ENCODE results near the gene QKI.

The QKI gene

DNA sequence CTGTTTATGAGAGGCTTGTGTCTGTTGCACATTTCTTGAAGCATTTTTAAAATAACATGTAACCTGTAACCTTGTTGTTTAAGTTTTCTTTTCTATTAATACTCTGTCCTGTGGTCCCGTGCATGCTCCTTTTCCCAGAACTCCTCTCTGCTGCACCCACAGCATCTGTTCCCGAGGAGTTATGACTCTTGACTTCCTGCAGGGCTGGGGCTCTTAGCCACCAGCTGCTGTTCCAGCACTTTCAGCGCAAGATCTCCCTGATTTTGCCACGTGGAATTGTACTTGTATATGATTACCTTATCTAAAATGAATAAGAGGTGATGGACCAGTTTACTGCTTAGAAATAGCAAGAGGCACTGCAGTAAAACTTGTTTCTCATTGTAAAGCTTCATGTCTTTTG, 150.6 kb downstream of the QKI start:
- TF ChIP-seq, protein P1, sequence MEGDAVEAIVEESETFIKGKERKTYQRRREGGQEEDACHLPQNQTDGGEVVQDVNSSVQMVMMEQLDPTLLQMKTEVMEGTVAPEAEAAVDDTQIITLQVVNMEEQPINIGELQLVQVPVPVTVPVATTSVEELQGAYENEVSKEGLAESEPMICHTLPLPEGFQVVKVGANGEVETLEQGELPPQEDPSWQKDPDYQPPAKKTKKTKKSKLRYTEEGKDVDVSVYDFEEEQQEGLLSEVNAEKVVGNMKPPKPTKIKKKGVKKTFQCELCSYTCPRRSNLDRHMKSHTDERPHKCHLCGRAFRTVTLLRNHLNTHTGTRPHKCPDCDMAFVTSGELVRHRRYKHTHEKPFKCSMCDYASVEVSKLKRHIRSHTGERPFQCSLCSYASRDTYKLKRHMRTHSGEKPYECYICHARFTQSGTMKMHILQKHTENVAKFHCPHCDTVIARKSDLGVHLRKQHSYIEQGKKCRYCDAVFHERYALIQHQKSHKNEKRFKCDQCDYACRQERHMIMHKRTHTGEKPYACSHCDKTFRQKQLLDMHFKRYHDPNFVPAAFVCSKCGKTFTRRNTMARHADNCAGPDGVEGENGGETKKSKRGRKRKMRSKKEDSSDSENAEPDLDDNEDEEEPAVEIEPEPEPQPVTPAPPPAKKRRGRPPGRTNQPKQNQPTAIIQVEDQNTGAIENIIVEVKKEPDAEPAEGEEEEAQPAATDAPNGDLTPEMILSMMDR (IDR thresholded peaks at IDR 0.05; ENCODE audit: low read depth, low read length, missing control alignments), result no peak
- DNase-seq (ENCODE audit: low read depth), result no peak
- no peak overlapping the region for H3K4me3 ChIP-seq (ENCODE audit: low read depth, low read length)

GRCh38 chr6:163566056-163566455, 151.5 kb downstream of the QKI start:
- DNase-seq (ENCODE audit: low read depth), result no peak
- TF ChIP-seq, protein P1 (IDR thresholded peaks at IDR 0.05; ENCODE audit: low read depth, low read length, missing control alignments), result no peak
- no peak overlapping the region for H3K4me3 ChIP-seq (ENCODE audit: low read depth, low read length)

GRCh38 chr6:163568275-163568674, 153.8 kb downstream of the QKI start:
- TF ChIP-seq, protein P1 (IDR thresholded peaks at IDR 0.05; ENCODE audit: low read depth, low read length, missing control alignments), result no peak
- no peak for DNase-seq (ENCODE audit: low read depth)
- no peak overlapping the region for H3K4me3 ChIP-seq (ENCODE audit: low read depth, low read length)

- TF ChIP-seq, protein P1 (IDR thresholded peaks at IDR 0.05; ENCODE audit: low read depth, low read length, missing control alignments), result no peak
- no peak for DNase-seq (ENCODE audit: low read depth)
Measured at GRCh38 chr6:163570579-163571231, 156.2 kb downstream of the QKI start.

GRCh38 chr6:163571730-163572129, 157.2 kb downstream of the QKI start:
- no peak for DNase-seq (ENCODE audit: low read depth)
- no peak overlapping the region for H3K4me3 ChIP-seq (ENCODE audit: low read depth, low read length)
- TF ChIP-seq, protein P1 (IDR thresholded peaks at IDR 0.05; ENCODE audit: low read depth, low read length, missing control alignments), result no peak

More at GRCh38 chr6:163570579-163571231, 156.2 kb downstream of the QKI start:
- H3K4me3 ChIP-seq (ENCODE audit: low read depth, low read length), result no peak overlapping the region

DNA sequence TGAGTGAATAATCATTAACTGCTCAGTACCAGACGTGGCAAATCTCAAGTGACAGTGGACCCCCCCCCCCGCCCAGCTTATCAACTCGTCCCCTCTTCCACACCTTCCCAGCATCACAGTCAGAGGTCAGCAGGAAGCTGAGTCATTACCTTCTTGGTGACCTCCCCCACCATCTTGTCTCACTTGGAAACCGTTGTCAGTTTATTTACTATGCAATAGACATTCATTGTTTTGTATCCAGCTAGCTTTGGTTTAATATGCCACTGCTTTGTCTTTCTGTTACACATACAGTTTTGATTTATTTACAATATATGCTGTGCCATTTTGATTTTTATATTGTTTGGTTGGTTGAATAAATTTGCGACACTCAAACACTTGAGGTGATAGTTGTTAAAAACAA, 158.1 kb downstream of the QKI start:
- H3K4me3 ChIP-seq (ENCODE audit: low read depth, low read length), result no peak overlapping the region
- TF ChIP-seq, protein P1 (IDR thresholded peaks at IDR 0.05; ENCODE audit: low read depth, low read length, missing control alignments), result no peak
- no peak for DNase-seq (ENCODE audit: low read depth)

Measured in GM12864 (cell line).